Activated naive CD4-positive, alpha-beta T cell (primary cell): Measurements from ENCODE around the gene CYBB.

Source experiments
- DNase-seq, 4 experiments: peaks; one replicate each; lab custom pipeline; 2025; lab: John Stamatoyannopoulos, UW

The CYBB gene

GRCh38 chrX:37786624-37787422 is 7.0 kb downstream of the CYBB start:
- DNase-seq: no peak

- DNase-seq: no peak
These were observed 7.6 kb downstream of the CYBB start for GRCh38 chrX:37787423-37787869.

- DNase-seq: no peak
These were observed 16.5 kb downstream of the CYBB start for GRCh38 chrX:37796310-37796709.

- no peak for DNase-seq
These were observed 16.9 kb downstream of the CYBB start for GRCh38 chrX:37796805-37797204.

- DNase-seq: no peak
These were observed 20.1 kb downstream of the CYBB start for GRCh38 chrX:37799936-37800335.

GRCh38 chrX:37800717-37801116 is 20.9 kb downstream of the CYBB start:
- no peak for DNase-seq

GRCh38 chrX:37802028-37802427 is 22.2 kb downstream of the CYBB start:
- no peak for DNase-seq

GRCh38 chrX:37803057-37803456 is 23.2 kb downstream of the CYBB start:
- DNase-seq: no peak

- no peak for DNase-seq
These were observed 30.1 kb downstream of the CYBB start for GRCh38 chrX:37809970-37810369.

- no peak for DNase-seq
These were observed 32.3 kb downstream of the CYBB start for GRCh38 chrX:37812110-37812509.

- no peak for DNase-seq
These were observed 33.7 kb downstream of the CYBB start for GRCh38 chrX:37813570-37813969.

GRCh38 chrX:37815366-37815765 is 35.5 kb downstream of the CYBB start:
- no peak for DNase-seq

GRCh38 chrX:37816766-37817165 is 36.9 kb downstream of the CYBB start:
- DNase-seq: no peak

GRCh38 chrX:37817176-37817575 is 37.3 kb downstream of the CYBB start:
- no peak for DNase-seq

GRCh38 chrX:37817579-37817978 is 37.7 kb downstream of the CYBB start:
- no peak for DNase-seq

GRCh38 chrX:37818031-37818430 is 38.2 kb downstream of the CYBB start:
- DNase-seq: no peak

GRCh38 chrX:37820646-37821045 is 40.8 kb downstream of the CYBB start:
- DNase-seq: no peak

GRCh38 chrX:37824491-37825214 is 44.8 kb downstream of the CYBB start:
- DNase-seq: no peak

GRCh38 chrX:37825215-37825842 is 45.5 kb downstream of the CYBB start:
- peak in 2 of 4 experiments; percentile 16 for DNase-seq

- no peak for DNase-seq
These were observed 49.9 kb downstream of the CYBB start for GRCh38 chrX:37829721-37830120.

GRCh38 chrX:37830371-37830770 is 50.5 kb downstream of the CYBB start:
- no peak for DNase-seq

- no peak for DNase-seq
These were observed 55.1 kb downstream of the CYBB start for GRCh38 chrX:37834937-37835336.

GRCh38 chrX:37840931-37841330 is 61.1 kb downstream of the CYBB start:
- no peak for DNase-seq
